Suprapubic skin (tissue), 3 donors: Measurements from ENCODE around the gene FLOT2.

ENCODE experiments used
- CTCF ChIP-seq, 2 donors: fragments of 200-600 bp in 1 of 2; fragments of 450-650 bp in 1 of 2; sonication (generic) in 1 of 2; IDR thresholded peaks; one replicate each; pipeline ENCODE4 v1.5.1; 2016 to 2019; ENCODE audit warnings: antibody characterized with exemption in 2 of 2, mild to moderate bottlenecking in 1 of 2, moderate library complexity in 1 of 2
- POLR2AphosphoS5 ChIP-seq, 3 donors: sonication (generic); formaldehyde crosslinking; IDR thresholded peaks; one replicate each; pipeline ENCODE4 v1.6.1; 2017; ENCODE audit warnings: antibody characterized with exemption in 3 of 3

DNA sequence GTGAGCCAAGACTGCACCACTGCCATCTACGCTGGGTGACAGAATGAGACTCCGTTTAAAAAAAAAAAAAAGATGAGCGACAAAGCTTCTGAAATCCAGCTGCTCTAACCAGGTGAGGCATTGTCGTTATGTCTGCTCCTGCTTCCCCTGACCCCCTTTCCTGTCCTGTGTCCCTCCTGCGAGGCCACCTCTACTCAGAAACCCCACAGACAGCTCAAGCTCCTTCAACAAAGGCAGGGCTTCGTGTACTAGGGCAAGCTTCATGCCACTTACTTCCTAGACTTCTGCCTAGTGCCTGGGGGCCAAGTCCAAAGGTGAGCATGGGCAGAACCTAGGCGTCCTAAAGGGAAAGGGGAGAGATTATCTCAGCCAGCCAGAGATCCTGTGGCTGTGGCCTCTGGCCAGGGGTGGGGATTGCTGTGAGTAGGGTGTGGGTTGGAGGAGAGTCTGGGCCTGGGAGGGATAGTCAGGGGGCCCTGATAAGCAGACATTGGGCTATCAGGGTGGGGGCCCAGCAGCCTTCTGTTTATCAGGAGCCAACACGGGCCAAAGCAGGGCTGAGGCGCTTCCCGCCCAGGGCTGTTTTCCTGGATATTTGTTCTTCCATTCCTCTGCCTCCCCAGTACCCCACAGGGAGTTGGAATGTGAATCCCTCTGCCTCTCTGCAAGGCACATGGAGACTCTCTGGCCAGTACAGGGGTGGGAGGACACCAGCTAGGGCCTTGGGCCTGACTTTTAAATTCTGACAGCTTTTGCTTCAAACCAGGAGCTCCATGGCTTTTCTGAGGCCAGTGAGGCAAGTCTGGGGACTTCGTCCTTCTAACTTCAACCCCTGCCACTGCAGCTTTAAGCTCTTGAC, 32.3 kb downstream of the FLOT2 start:
- TF ChIP-seq CTCF (IDR thresholded peaks at IDR 0.05), result no peak
- TF ChIP-seq POLR2AphosphoS5 (IDR thresholded peaks at IDR 0.05), result no peak
